SK-N-SH treated with all-trans-retinoic acid at 6 μM for 48 hours (cell line): ENCODE measurements around the gene CORO7.
A peak's percentile ranks its signal among the peaks of the same experiment; 100 is the strongest.

Source experiments
- ATAC-seq: fragments of 200-7000 bp; cut with Tn5 transposase; 3 replicates; pipeline ENCODE4 v1.9.1; 2020; ENCODE audit warnings: mild to moderate bottlenecking, moderate library complexity
- ARNTL ChIP-seq: fragments of 450-650 bp; formaldehyde crosslinking; IDR thresholded peaks from 2 replicates; pipeline ENCODE4 v1.5.0; 2020; ENCODE audit warnings: low read depth, mild to moderate bottlenecking, moderate library complexity, borderline replicate concordance
- BACH2 ChIP-seq: fragments of 250-450 bp; sonication (Bioruptor Pico); IDR thresholded peaks from 2 replicates; pipeline ENCODE4 v1.9.0; 2021; ENCODE audit warnings: mild to moderate bottlenecking, borderline replicate concordance
- CREB5 ChIP-seq: fragments of 250-450 bp; sonication (Bioruptor Pico); IDR thresholded peaks from 2 replicates; pipeline ENCODE4 v1.5.1; 2020; ENCODE audit warnings: low read depth, mild to moderate bottlenecking, moderate library complexity
- CSDC2 ChIP-seq: fragments of 250-450 bp; sonication (Bioruptor Pico); IDR thresholded peaks from 2 replicates; pipeline ENCODE4 v1.5.0; 2020; ENCODE audit warnings: mild to moderate bottlenecking, moderate library complexity
- ESRRG ChIP-seq: fragments of 250-450 bp; sonication (Bioruptor Pico); IDR thresholded peaks from 2 replicates; pipeline ENCODE4 v1.6.1; 2021; ENCODE audit warnings: mild to moderate bottlenecking
- GLIS3 ChIP-seq: fragments of 250-450 bp; sonication (Bioruptor Pico); IDR thresholded peaks from 2 replicates; pipeline ENCODE4 v1.5.0; 2020; ENCODE audit warnings: mild to moderate bottlenecking, moderate library complexity
- ISL1 ChIP-seq: fragments of 250-450 bp; sonication (Bioruptor Pico); IDR thresholded peaks from 2 replicates; pipeline ENCODE4 v2.1.2; 2022; ENCODE audit warnings: mild to moderate bottlenecking, moderate library complexity
- POU6F1 ChIP-seq: fragments of 250-450 bp; sonication (Bioruptor Pico); IDR thresholded peaks from 2 replicates; pipeline ENCODE4 v1.8.0; 2021; ENCODE audit warnings: low read depth, mild to moderate bottlenecking, moderate library complexity, borderline replicate concordance
- PPARA ChIP-seq: fragments of 250-450 bp; sonication (Bioruptor Pico); IDR thresholded peaks from 2 replicates; pipeline ENCODE4 v1.5.0; 2020; ENCODE audit warnings: mild to moderate bottlenecking, borderline replicate concordance
- RARB ChIP-seq: fragments of 250-450 bp; sonication (Bioruptor Pico); IDR thresholded peaks from 2 replicates; pipeline ENCODE4 v1.8.0; 2021; ENCODE audit warnings: mild to moderate bottlenecking, moderate library complexity
- SNAI2 ChIP-seq: fragments of 250-450 bp; sonication (Bioruptor Pico); IDR thresholded peaks from 2 replicates; pipeline ENCODE4 v1.5.0; 2020; ENCODE audit warnings: mild to moderate bottlenecking, moderate library complexity
- TCF4 ChIP-seq: fragments of 250-450 bp; sonication (Bioruptor Pico); IDR thresholded peaks from 2 replicates; pipeline ENCODE4 v1.8.0; 2021; ENCODE audit warnings: mild to moderate bottlenecking, moderate library complexity, borderline replicate concordance
- TOX ChIP-seq: fragments of 250-450 bp; sonication (Bioruptor Pico); IDR thresholded peaks from 2 replicates; pipeline ENCODE4 v1.8.0; 2021; ENCODE audit warnings: mild to moderate bottlenecking, moderate library complexity, borderline replicate concordance
- ZC3H10 ChIP-seq: fragments of 250-450 bp; sonication (Bioruptor Pico); IDR thresholded peaks from 2 replicates; pipeline ENCODE4 v1.5.1; 2021; ENCODE audit warnings: mild to moderate bottlenecking, moderate library complexity
- ZFP3 ChIP-seq: fragments of 250-450 bp; sonication (Bioruptor Pico); IDR thresholded peaks from 2 replicates; pipeline ENCODE4 v1.5.0; 2020; ENCODE audit warnings: mild to moderate bottlenecking, moderate library complexity
- ZFP30 ChIP-seq: fragments of 450-650 bp; formaldehyde crosslinking; IDR thresholded peaks from 2 replicates; pipeline ENCODE4 v1.5.0; 2022; ENCODE audit warnings: mild to moderate bottlenecking, moderate library complexity
- ZNF70 ChIP-seq: fragments of 450-650 bp; formaldehyde crosslinking; IDR thresholded peaks from 2 replicates; pipeline ENCODE4 v1.5.0; 2020; ENCODE audit warnings: mild to moderate bottlenecking, moderate library complexity
- ZNF8 ChIP-seq: fragments of 450-650 bp; formaldehyde crosslinking; IDR thresholded peaks from 2 replicates; pipeline ENCODE4 v1.5.0; 2020; ENCODE audit warnings: mild to moderate bottlenecking, moderate library complexity
- TF ChIP-seq, protein P1 (sequence below): fragments of 250-450 bp; sonication (Bioruptor Pico); IDR thresholded peaks from 2 replicates; pipeline ENCODE4 v1.8.0; 2020; ENCODE audit warnings: mild to moderate bottlenecking, moderate library complexity, borderline replicate concordance
- TF ChIP-seq, protein P2 (sequence below): fragments of 250-450 bp; sonication (Bioruptor Pico); IDR thresholded peaks from 2 replicates; pipeline ENCODE4 v1.5.1; 2021; ENCODE audit warnings: mild to moderate bottlenecking, moderate library complexity

The CORO7 gene

DNA sequence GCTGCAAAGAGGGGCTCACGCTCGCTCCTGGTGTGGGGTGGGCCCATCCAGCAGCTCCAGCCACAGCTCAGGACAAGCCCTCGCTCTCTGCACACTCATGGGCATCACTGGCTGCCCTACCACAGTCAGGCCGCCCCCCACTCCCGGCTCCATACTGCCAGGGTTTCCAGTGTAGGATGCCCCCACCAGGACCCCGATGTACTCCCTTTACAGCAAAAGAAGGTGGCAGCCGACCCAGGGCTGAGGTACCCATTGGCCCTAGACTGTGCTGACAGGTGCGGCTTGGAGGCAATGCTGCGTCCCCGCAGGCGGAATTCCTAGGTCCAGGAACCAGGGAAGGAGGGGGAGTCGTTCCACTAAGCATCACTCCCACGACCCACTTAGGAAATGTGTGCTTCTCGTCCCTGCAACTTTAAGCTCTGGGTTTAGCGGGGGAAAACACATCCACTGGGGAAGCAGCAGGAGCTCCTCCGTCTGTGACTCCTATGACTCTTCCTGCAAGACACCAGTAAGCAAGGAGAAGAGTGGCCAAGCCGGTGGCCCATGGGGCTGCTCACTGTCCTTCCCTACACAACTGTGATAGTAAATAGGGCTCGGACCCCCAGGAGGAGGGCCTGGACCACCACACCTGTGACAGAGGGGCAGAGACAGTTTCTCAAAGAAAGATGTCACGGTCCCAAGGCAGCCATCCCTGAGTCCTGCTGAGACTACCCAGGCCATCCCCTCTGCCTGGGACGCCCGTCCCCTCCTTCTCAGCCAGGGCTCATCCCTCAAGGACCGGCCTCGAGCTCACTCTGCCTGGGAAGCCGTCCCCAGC, 13.1 kb downstream of the CORO7 start:
- ATAC-seq, result no peak
- TF ChIP-seq, protein P1, sequence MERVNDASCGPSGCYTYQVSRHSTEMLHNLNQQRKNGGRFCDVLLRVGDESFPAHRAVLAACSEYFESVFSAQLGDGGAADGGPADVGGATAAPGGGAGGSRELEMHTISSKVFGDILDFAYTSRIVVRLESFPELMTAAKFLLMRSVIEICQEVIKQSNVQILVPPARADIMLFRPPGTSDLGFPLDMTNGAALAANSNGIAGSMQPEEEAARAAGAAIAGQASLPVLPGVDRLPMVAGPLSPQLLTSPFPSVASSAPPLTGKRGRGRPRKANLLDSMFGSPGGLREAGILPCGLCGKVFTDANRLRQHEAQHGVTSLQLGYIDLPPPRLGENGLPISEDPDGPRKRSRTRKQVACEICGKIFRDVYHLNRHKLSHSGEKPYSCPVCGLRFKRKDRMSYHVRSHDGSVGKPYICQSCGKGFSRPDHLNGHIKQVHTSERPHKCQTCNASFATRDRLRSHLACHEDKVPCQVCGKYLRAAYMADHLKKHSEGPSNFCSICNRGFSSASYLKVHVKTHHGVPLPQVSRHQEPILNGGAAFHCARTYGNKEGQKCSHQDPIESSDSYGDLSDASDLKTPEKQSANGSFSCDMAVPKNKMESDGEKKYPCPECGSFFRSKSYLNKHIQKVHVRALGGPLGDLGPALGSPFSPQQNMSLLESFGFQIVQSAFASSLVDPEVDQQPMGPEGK, result no peak
- TF ChIP-seq GLIS3 (CRISPR knock-in tag) (no peak), ZFP30 (CRISPR knock-in tag) (no peak), RARB (CRISPR knock-in tag) (no peak), ISL1 (no peak), CREB5 (CRISPR knock-in tag) (no peak), POU6F1 (CRISPR knock-in tag) (no peak)

GRCh38 chr16:4402439-4403132, 13.8 kb downstream of the CORO7 start:
- no peak for TF ChIP-seq ZC3H10
- no peak for TF ChIP-seq ISL1
- TF ChIP-seq ARNTL (CRISPR knock-in tag), result no peak
- TF ChIP-seq PPARA (CRISPR knock-in tag), result no peak
- TF ChIP-seq CREB5 (CRISPR knock-in tag), result no peak
- TF ChIP-seq SNAI2 (CRISPR knock-in tag), result no peak
- TF ChIP-seq BACH2, result no peak
- TF ChIP-seq, protein P1, result no peak
- TF ChIP-seq ZNF8 (CRISPR knock-in tag), result no peak
- TF ChIP-seq, protein P2, sequence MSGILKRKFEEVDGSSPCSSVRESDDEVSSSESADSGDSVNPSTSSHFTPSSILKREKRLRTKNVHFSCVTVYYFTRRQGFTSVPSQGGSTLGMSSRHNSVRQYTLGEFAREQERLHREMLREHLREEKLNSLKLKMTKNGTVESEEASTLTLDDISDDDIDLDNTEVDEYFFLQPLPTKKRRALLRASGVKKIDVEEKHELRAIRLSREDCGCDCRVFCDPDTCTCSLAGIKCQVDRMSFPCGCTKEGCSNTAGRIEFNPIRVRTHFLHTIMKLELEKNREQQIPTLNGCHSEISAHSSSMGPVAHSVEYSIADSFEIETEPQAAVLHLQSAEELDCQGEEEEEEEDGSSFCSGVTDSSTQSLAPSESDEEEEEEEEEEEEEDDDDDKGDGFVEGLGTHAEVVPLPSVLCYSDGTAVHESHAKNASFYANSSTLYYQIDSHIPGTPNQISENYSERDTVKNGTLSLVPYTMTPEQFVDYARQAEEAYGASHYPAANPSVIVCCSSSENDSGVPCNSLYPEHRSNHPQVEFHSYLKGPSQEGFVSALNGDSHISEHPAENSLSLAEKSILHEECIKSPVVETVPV (CRISPR knock-in tag), result no peak
- TF ChIP-seq ESRRG (CRISPR knock-in tag), result no peak
- TF ChIP-seq POU6F1 (CRISPR knock-in tag), result no peak
- ATAC-seq, result peak; percentile 95

DNA sequence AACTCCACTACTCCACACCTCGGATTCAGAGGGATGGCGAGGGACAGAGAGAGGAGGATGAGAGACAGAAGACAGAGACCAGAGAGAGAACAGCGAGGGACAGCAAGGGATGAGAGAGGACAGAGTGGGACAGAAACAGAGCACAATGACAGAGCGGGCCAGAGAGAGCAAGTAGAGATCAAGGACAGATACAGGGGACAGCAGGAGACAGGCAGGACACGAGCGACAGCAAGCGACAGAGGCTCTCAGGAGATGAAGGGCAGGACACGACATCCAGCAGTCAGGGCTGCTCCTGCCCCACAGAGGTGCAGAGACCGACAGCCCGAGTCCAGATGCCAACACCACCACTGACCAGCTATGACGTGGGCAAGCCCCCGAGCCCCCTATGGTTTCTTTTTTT, 14.9 kb downstream of the CORO7 start:
- no peak for ATAC-seq
- TF ChIP-seq, protein P2 (CRISPR knock-in tag), result no peak
- TF ChIP-seq TCF4, result no peak
- TF ChIP-seq POU6F1 (CRISPR knock-in tag), result no peak
- TF ChIP-seq RARB (CRISPR knock-in tag), result no peak
- TF ChIP-seq TOX (CRISPR knock-in tag), result no peak
- TF ChIP-seq ZFP3 (CRISPR knock-in tag), result no peak
- TF ChIP-seq ZFP30 (CRISPR knock-in tag), result no peak
- TF ChIP-seq GLIS3 (CRISPR knock-in tag), result no peak
- no peak for TF ChIP-seq ZNF70 (CRISPR knock-in tag)
- TF ChIP-seq SNAI2 (CRISPR knock-in tag), result no peak
- no peak for TF ChIP-seq ZC3H10
- TF ChIP-seq CSDC2 (CRISPR knock-in tag), result no peak
